IMR-90 (cell line): Measurements from ENCODE around the gene CELSR1. TPM values are rescaled to one million over a fixed set of nuclear protein-coding genes. Genes with fewer than 3 reads are reported as not detected.

Experiments used
- ATAC-seq: fragments of 200-7000 bp; cut with Tn5 transposase; 2 replicates; pipeline ENCODE4 v1.9.1; 2020; ENCODE audit warnings: low read depth, mild to moderate bottlenecking, moderate library complexity
- BruUV-seq: library from RNA; stranded (reverse); fragments of 400-500 nt; replicated peaks from 2 replicates; lab custom pipeline; 2021; lab: Mats Ljungman, UMichigan
- CTCF ChIA-PET: fragments of 300-600 bp; formaldehyde crosslinking; extraction: SDS; loops from one replicate; lab custom pipeline; 2021; ENCODE audit warnings: antibody characterized with exemption; lab: Yijun Ruan, JAX
- POLR2A ChIA-PET: fragments of 300-600 bp; sonication (Branson Sonifier 250); formaldehyde crosslinking; loops from one replicate; lab custom pipeline; 2022; ENCODE audit warnings: antibody characterized with exemption; ENCODE audit not compliant: unreplicated experiment; lab: Charles Lee
- DNase-seq: peaks from one replicate; pipeline ENCODE4 v3.0.0; 2013
- H2AFZ ChIP-seq: replicated peaks from 2 replicates; pipeline ENCODE3; 2013; ENCODE audit warnings: low read length, mild to moderate bottlenecking; ENCODE audit not compliant: poor library complexity
- H2AK5ac ChIP-seq: 2 replicates; pipeline ENCODE4 v1.6.1; 2013; ENCODE audit warnings: low read depth, low read length, inconsistent platforms
- H2AK9ac ChIP-seq: replicated peaks from 2 replicates; pipeline ENCODE3; 2013; ENCODE audit warnings: mild to moderate bottlenecking, low read depth, low read length, moderate library complexity; ENCODE audit not compliant: poor library complexity
- H2BK120ac ChIP-seq: 2 replicates; pipeline ENCODE4 v1.6.1; 2013; ENCODE audit warnings: low read depth, low read length, inconsistent platforms
- H2BK15ac ChIP-seq: 3 replicates; pipeline ENCODE4 v1.6.1; 2013; ENCODE audit warnings: low read depth, low read length, inconsistent platforms
- H2BK20ac ChIP-seq: 2 replicates; pipeline ENCODE4 v1.6.1; 2013; ENCODE audit warnings: low read depth, mild to moderate bottlenecking, inconsistent platforms, low read length, moderate library complexity
- H2BK5ac ChIP-seq: 2 replicates; pipeline ENCODE4 v1.6.1; 2013; ENCODE audit warnings: mild to moderate bottlenecking, low read depth, low read length, inconsistent platforms; ENCODE audit not compliant: poor library complexity, severe bottlenecking
- H3K14ac ChIP-seq: replicated peaks from 2 replicates; pipeline ENCODE4 v1.6.1; 2013; ENCODE audit warnings: low read depth, low read length, inconsistent platforms
- H3K18ac ChIP-seq: 2 replicates; pipeline ENCODE4 v1.6.1; 2013; ENCODE audit warnings: low read depth, low read length, control low read depth
- H3K23ac ChIP-seq: 2 replicates; pipeline ENCODE4 v1.6.1; 2013; ENCODE audit warnings: low read depth, low read length, inconsistent platforms
- H3K27ac ChIP-seq: 2 replicates; pipeline ENCODE4 v1.5.1; 2013; ENCODE audit warnings: mild to moderate bottlenecking, control low read depth, low read length; ENCODE audit not compliant: insufficient read depth
- H3K27me3 ChIP-seq: 2 replicates; pipeline ENCODE4 v1.6.1; 2013; ENCODE audit warnings: low read length; ENCODE audit not compliant: control insufficient read depth, insufficient read depth
- H3K36me3 ChIP-seq: 2 replicates; pipeline ENCODE4 v1.6.1; 2013; ENCODE audit warnings: low read length, mixed read lengths; ENCODE audit not compliant: control insufficient read depth, insufficient read depth
- H3K4ac ChIP-seq: 2 replicates; pipeline ENCODE4 v1.6.1; 2013; ENCODE audit warnings: low read depth, low read length, inconsistent platforms
- H3K4me1 ChIP-seq: 2 replicates; pipeline ENCODE4 v1.6.1; 2013; ENCODE audit warnings: low read length, mixed read lengths; ENCODE audit not compliant: control insufficient read depth, insufficient read depth
- H3K4me2 ChIP-seq: 2 replicates; pipeline ENCODE4 v1.6.1; 2013; ENCODE audit warnings: low read depth, mild to moderate bottlenecking, control low read depth, low read length, moderate library complexity
- H3K4me3 ChIP-seq: 2 replicates; pipeline ENCODE4 v1.5.1; 2013; ENCODE audit warnings: low read depth, mild to moderate bottlenecking, control low read depth, low read length, moderate library complexity; ENCODE audit not compliant: insufficient read depth
- H3K56ac ChIP-seq: 2 replicates; pipeline ENCODE4 v1.6.1; 2013; ENCODE audit warnings: low read length, inconsistent platforms; ENCODE audit not compliant: insufficient read depth; ENCODE audit errors: extremely low read depth
- H3K79me1 ChIP-seq, 2 experiments: 2 replicates each; pipeline ENCODE4 v1.6.1; 2013; ENCODE audit warnings: low read length in 2 of 2, inconsistent platforms in 1 of 2, low read depth in 1 of 2
- H3K9ac ChIP-seq: 2 replicates; pipeline ENCODE4 v1.6.1; 2013; ENCODE audit warnings: low read depth, low read length, control low read depth
- H3K9me1 ChIP-seq: 2 replicates; pipeline ENCODE4 v1.6.1; 2013; ENCODE audit warnings: low read length, inconsistent platforms; ENCODE audit not compliant: insufficient read depth
- H3K9me3 ChIP-seq: 2 replicates; pipeline ENCODE4 v1.6.1; 2013; ENCODE audit warnings: low read length; ENCODE audit not compliant: control insufficient read depth, insufficient read depth
- H4K20me1 ChIP-seq: 2 replicates; pipeline ENCODE4 v1.6.1; 2013; ENCODE audit warnings: low read length, inconsistent platforms; ENCODE audit not compliant: insufficient read depth
- H4K5ac ChIP-seq: 2 replicates; pipeline ENCODE4 v1.6.1; 2013; ENCODE audit warnings: mild to moderate bottlenecking, low read depth, low read length, control low read depth
- H4K8ac ChIP-seq, 2 experiments: 2 replicates each; pipeline ENCODE4 v1.6.1; 2013; ENCODE audit warnings: low read depth in 2 of 2, low read length in 2 of 2, control low read depth in 1 of 2, inconsistent platforms in 1 of 2
- H4K91ac ChIP-seq: 2 replicates; pipeline ENCODE4 v1.6.1; 2013; ENCODE audit warnings: low read depth, low read length, inconsistent platforms; ENCODE audit not compliant: insufficient read depth
- CHD1 ChIP-seq: IDR thresholded peaks from 2 replicates; pipeline ENCODE4 v1.6.1; 2012; ENCODE audit warnings: low read depth, low read length, improper control_type of control experiment
- WGBS, 2 experiments: methylation state at CpG; one replicate each; pipeline versions ENCODE4 v1.1.5 to v1.1.7; 2013; ENCODE audit warnings: missing lambda C conversion rate in 2 of 2; ENCODE audit not compliant: insufficient read length in 1 of 2; ENCODE audit errors: extremely low coverage in 2 of 2; 5-methylcytosine and 5-hydroxymethylcytosine counted together
- dilution Hi-C: fragments of 300-500 bp; cut with HindIII; formaldehyde crosslinking; loops from one replicate; pipeline ENCODE4 v1.14.3; 2018; ENCODE audit warnings: low sequenced_read_pairs; ENCODE audit not compliant: unreplicated experiment
- in situ Hi-C: fragments of 300-500 bp; cut with MboI; formaldehyde crosslinking; loops from 3 replicates; pipeline ENCODE4 v1.14.3; 2019; ENCODE audit warnings: low sequenced_read_pairs, inconsistent platforms, mixed read lengths
- intact Hi-C: fragments of 100-400 bp; cut with micrococcal nuclease; formaldehyde crosslinking; loops from 2 replicates; pipeline ENCODE4 v1.10.0; 2022
- polyA plus RNA-seq, 3 experiments: library from polyadenylated mRNA; depleted of rRNA; stranded (reverse); fragments of >200 nt; gene quantifications; 2 replicates each; pipeline ENCODE4 v1.2.3, GENCODE V29; 2012; ENCODE audit warnings: low replicate concordance in 1 of 3
- total RNA-seq: library from RNA; depleted of rRNA; stranded (reverse); fragments of >200 nt; gene quantifications from 2 replicates; pipeline ENCODE4 v1.2.3, GENCODE V29; 2012

CELSR1 gene
- total and polyA plus RNA-seq, 2 of the 4 experiments (the other 2 are of a cell fraction), result 0.36 to 0.82 TPM

DNA sequence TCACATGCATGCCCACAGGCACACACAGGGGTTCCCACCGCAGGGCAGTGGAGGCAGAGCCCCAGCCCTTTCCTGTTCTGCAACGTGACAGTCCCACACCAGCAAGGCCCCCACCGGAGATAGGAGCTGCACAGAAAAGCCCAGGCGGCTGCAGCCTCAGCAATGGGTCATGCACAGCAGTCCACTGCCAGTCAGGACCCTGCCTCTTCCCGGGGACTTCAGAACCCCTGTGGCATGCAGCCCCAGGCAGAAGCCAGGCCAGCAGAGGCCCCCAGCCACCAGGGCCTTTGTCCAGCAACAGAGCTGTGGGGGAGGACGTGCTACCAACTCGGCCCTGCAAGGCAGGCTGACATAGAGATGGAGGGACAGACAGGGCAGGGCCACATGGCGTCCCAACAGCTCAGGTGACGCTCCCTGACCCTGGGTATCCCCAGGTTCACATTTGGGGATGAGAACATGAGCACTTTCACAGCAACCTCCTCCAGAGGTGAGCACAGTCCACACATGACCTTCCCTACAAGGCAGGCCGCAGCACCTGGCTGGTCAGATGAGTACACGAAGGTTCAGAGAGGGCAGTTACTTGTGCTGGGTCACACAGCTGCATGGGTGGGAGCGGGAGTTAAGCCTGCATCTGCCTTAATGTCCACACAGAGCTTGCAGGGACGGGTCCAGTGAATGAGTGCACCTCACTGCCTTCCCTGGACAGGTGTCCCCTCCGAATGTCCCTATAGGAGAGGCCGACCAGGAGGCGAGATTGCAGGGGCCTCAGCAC is 87.3 kb downstream of the CELSR1 start:
- H3K79me1 ChIP-seq, result no peaks in the 10 kb centered on the region
- WGBS, 2 experiments, result 46% methylated on average over 8 of the region's 16 CpGs; no CpG with 5 or more reads in 1 of the 2 experiments

More for the DNA sequence above, 87.3 kb downstream of the CELSR1 start:
- Histone ChIP-seq H3K36me3 (no peaks in the 10 kb centered on the region), H3K23ac (no peak overlapping the region), H3K4me2 (no peak overlapping the region), H3K18ac (no peak overlapping the region), H3K4me3 (no peak overlapping the region), H3K4me1 (no peaks in the 10 kb centered on the region), H2BK20ac (no peak overlapping the region), H3K27ac (no peak overlapping the region), H3K4ac (no peak overlapping the region), H2AFZ (no peak overlapping the region), H4K8ac (no peak overlapping the region), H3K9me3 (no peaks in the 10 kb centered on the region), H4K91ac (no peak overlapping the region), H3K9ac (no peak overlapping the region), H3K27me3 (peaks cover 64% of the 10 kb centered on the region), H3K14ac (no peak overlapping the region), H4K20me1 (no peaks in the 10 kb centered on the region), H2AK5ac (no peak overlapping the region), H2BK120ac (no peak overlapping the region), H2BK15ac (no peak overlapping the region), H2AK9ac (no peak overlapping the region), H4K5ac (no peak overlapping the region), H3K56ac (no peak overlapping the region), H3K9me1 (no peaks in the 10 kb centered on the region), H2BK5ac (no peak overlapping the region)
- in situ Hi-C loops, result no loop called here
- intact Hi-C loops, result no loop called here
- POLR2A ChIA-PET, result no interaction called here
- TF ChIP-seq CHD1, result no peak
- DNase-seq, result no peak
- ATAC-seq, result no peak
- CTCF ChIA-PET, result interaction anchor here (0.5 kb wide), 1 partner anchor 184 kb away, joined by 4 read pairs; no protein-coding TSS in a partner anchor
- BruUV-seq, result no TSS peak
- dilution Hi-C loops, result no loop called here
